ENCODE measurements around the gene C14orf132.

DNA sequence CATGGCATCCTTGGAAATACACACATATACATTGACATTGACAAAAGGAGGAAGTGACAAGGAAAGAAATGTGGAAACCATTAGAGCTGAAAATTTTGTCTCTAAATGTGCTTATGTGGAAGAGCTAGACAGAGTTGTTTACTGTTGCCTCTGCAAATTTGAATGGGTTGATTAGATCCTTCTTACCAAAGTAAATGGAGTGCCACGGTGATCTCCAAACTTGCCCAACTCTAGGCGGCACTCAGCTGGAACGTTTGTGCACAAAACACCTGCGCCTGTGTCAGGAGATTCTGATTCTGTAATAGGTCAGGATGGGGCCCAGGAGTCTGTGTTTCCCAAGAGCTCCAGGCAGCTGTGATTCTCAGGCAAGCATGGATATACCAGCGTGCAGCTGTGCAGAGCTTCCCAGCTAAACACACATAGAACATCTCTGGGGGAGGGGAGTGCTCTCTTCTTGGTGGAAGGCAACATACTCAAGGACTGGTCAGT is 87.7 kb downstream of the C14orf132 start:
- no peak for TF ChIP-seq SNAI2 (CRISPR knock-in tag; IDR thresholded peaks at IDR 0.05)
- TF ChIP-seq RARB (CRISPR knock-in tag; IDR thresholded peaks at IDR 0.05) = no peak
- no peak for TF ChIP-seq ISL1 (CRISPR knock-in tag; IDR thresholded peaks at IDR 0.05)
- TF ChIP-seq, protein P1, sequence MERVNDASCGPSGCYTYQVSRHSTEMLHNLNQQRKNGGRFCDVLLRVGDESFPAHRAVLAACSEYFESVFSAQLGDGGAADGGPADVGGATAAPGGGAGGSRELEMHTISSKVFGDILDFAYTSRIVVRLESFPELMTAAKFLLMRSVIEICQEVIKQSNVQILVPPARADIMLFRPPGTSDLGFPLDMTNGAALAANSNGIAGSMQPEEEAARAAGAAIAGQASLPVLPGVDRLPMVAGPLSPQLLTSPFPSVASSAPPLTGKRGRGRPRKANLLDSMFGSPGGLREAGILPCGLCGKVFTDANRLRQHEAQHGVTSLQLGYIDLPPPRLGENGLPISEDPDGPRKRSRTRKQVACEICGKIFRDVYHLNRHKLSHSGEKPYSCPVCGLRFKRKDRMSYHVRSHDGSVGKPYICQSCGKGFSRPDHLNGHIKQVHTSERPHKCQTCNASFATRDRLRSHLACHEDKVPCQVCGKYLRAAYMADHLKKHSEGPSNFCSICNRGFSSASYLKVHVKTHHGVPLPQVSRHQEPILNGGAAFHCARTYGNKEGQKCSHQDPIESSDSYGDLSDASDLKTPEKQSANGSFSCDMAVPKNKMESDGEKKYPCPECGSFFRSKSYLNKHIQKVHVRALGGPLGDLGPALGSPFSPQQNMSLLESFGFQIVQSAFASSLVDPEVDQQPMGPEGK (CRISPR knock-in tag; IDR thresholded peaks at IDR 0.05; ENCODE audit: borderline replicate concordance) = no peak
- no peak for TF ChIP-seq ARNTL (CRISPR knock-in tag; IDR thresholded peaks at IDR 0.05; ENCODE audit: borderline replicate concordance, low read depth)
- TF ChIP-seq, protein P2, sequence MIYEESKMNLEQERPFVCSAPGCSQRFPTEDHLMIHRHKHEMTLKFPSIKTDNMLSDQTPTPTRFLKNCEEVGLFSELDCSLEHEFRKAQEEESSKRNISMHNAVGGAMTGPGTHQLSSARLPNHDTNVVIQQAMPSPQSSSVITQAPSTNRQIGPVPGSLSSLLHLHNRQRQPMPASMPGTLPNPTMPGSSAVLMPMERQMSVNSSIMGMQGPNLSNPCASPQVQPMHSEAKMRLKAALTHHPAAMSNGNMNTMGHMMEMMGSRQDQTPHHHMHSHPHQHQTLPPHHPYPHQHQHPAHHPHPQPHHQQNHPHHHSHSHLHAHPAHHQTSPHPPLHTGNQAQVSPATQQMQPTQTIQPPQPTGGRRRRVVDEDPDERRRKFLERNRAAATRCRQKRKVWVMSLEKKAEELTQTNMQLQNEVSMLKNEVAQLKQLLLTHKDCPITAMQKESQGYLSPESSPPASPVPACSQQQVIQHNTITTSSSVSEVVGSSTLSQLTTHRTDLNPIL (CRISPR knock-in tag; IDR thresholded peaks at IDR 0.05; ENCODE audit: low read depth) = no peak
- TF ChIP-seq TCF4 (CRISPR knock-in tag; IDR thresholded peaks at IDR 0.05; ENCODE audit: borderline replicate concordance) = no peak
- no peak for TF ChIP-seq CSDC2 (CRISPR knock-in tag; IDR thresholded peaks at IDR 0.05)
- TF ChIP-seq ESRRG (CRISPR knock-in tag; IDR thresholded peaks at IDR 0.05) = no peak
- TF ChIP-seq ZNF565 (CRISPR knock-in tag; conservative IDR thresholded peaks at IDR 0.05; ENCODE audit: low read depth) = no peak

Measured in SK-N-SH treated with all-trans-retinoic acid at 6 μM for 48 hours (cell line).